Heart left ventricle (tissue), 16 donors: ENCODE data around the gene SUSD5. TPM values are rescaled to one million over a fixed set of nuclear protein-coding genes. Genes with fewer than 3 reads are reported as not detected.

Experiments
- ATAC-seq, 4 donors: fragments of 200-7000 bp; cut with Tn5 transposase; one replicate each; pipeline ENCODE4 v1.9.1; 2020 to 2022; ENCODE audit warnings: moderate library complexity in 4 of 4, mild to moderate bottlenecking in 3 of 4, moderate number of reproducible peaks in 1 of 4
- DNase-seq, 5 donors: peaks; one replicate each; pipeline ENCODE4 v3.0.0-alpha.2; 2020
- H3K27ac ChIP-seq, 12 donors: fragments of 200-600 bp; sonication (generic) in 4 of 12; one replicate each; pipeline versions ENCODE4 v1.5.0 to v1.8.0; 2016 to 2022; ENCODE audit warnings: mild to moderate bottlenecking in 2 of 12
- H3K27me3 ChIP-seq, 9 donors: fragments of 200-600 bp; sonication (generic) in 2 of 9; one replicate each; pipeline versions ENCODE4 v1.5.1 to v1.8.0; 2016 to 2022; ENCODE audit warnings: mild to moderate bottlenecking in 3 of 9
- H3K36me3 ChIP-seq, 9 donors: fragments of 200-600 bp; sonication (generic) in 2 of 9; one replicate each; pipeline versions ENCODE4 v1.5.0 to v1.8.0; 2018 to 2022; ENCODE audit warnings: mild to moderate bottlenecking in 2 of 9
- H3K4me1 ChIP-seq, 12 donors: fragments of 200-600 bp; sonication (generic) in 4 of 12; one replicate each; pipeline versions ENCODE4 v1.5.0 to v1.8.0; 2016 to 2022; ENCODE audit warnings: mild to moderate bottlenecking in 3 of 12
- H3K4me3 ChIP-seq, 12 donors: fragments of 200-600 bp; sonication (generic) in 4 of 12; one replicate each; pipeline versions ENCODE4 v1.5.0 to v1.8.0; 2017 to 2022; ENCODE audit warnings: mild to moderate bottlenecking in 9 of 12, moderate library complexity in 4 of 12
- H3K9me3 ChIP-seq, 12 donors: fragments of 200-600 bp; sonication (generic) in 4 of 12; one replicate each; pipeline versions ENCODE4 v1.5.0 to v1.8.0; 2016 to 2022; ENCODE audit warnings: mild to moderate bottlenecking in 1 of 12
- POLR2A ChIP-seq, 2 donors: fragments of 450-650 bp; IDR thresholded peaks; one replicate each; pipeline ENCODE4 v1.6.1; 2017; ENCODE audit warnings: antibody characterized with exemption in 2 of 2, mild to moderate bottlenecking in 2 of 2, moderate library complexity in 2 of 2
- WGBS, 4 donors: extraction: QIAGEN DNeasy Blood & Tissue Kit in 2 of 4; methylation state at CpG; one replicate each; pipeline versions ENCODE4 v1.1.5 to v1.1.7; 2013 to 2018; 5-methylcytosine and 5-hydroxymethylcytosine counted together
- intact Hi-C, 10 donors: fragments of 100-400 bp; cut with DNase I; formaldehyde crosslinking; loops; one replicate each; pipeline versions ENCODE4 v1.11.1 to v1.14.2; 2022
- polyA plus RNA-seq, 2 donors: library from polyadenylated mRNA; stranded (reverse); fragments of 200-250 nt; gene quantifications; one replicate each; pipeline ENCODE4 v1.2.3, GENCODE V29; 2013
- total RNA-seq, 9 donors: library from RNA; depleted of rRNA in 2 of 9; stranded (reverse); fragments of >200 nt in 2 of 9; fragmentation: NEBNext Ultra II Directional in 3 of 9; extraction: Animal tissue kit (Norgen Biotek cat#: 25700) in 3 of 9; gene quantifications; one replicate each; pipeline versions ENCODE4 v1.1.0 to v1.2.4, GENCODE V29; 2016 to 2023
- TF ChIP-seq, protein P1 (sequence below), 12 donors: fragments of 200-600 bp; sonication (generic) in 4 of 12; IDR thresholded peaks; one replicate each; pipeline versions ENCODE4 v1.5.0 to v1.8.0; 2018 to 2022; ENCODE audit warnings: antibody characterized with exemption in 12 of 12, mild to moderate bottlenecking in 5 of 12
- donor health status: ischemic (EF 13 %, LVEDD 7.1; RV severe dilation, severe dysfunction).
- donor health status: healthy with polysubstance abuse.
- donor health status: DM: no; HTN: yes; CAD: no.
- donor health status: DM: no; HTN: no; CAD: no.
- donor health status: ischemic (EF 25% LVEDD 6.9; RV normal size, moderate dysfunction).
- donor health status: ischemic (EF 25% LVEDD 5.7; RV mildly dilated, moderate dysfunction).
- donor health status: healthy.
- donor health status: DM: yes; HTN: yes; CAD: no.
- donor health status: ischemic (EF 35%, LVEDD 5.7; RV mildly dilated, moderate dysfunction).
- donor health status: nonischemic (EF 11% LVEDD 7.7; RV severe dilation, severe dysfunction).
- donor health status: DM: yes; HTN: yes; CAD: no.
- donor health status: PGD.
- donor health status: ischemic (EF 29% LVEDD 5.4; RV normal size, mild dysfunction).
- donor health status: nonischemic (EF 23%, LVEDD 6.1; RV moderate dilation, normal function).

The SUSD5 gene
- total and polyA plus RNA-seq, 11 donors: 0.49 to 20.3 (median 1.1) TPM

DNA sequence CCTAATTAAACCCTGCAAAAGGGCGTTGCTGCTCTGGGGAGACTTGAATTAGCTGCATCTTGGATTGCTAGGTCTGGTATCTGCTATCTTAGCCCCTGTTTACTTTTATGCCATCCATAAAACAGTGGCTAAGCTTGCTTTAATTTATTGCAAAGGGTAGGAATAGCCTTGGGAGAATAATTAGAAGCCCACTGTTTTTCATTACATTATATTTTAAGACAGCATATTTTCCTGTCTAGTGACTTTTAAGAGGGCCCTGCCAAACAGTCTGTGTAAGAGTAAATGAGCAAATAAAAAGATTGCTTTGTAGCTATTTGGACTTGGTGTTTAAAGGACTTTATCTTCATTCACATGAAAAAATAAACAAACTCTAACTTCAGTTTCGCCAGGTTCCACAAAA lies 17.4 kb upstream of the SUSD5 start:
- DNase-seq: no peak
- H3K4me1 ChIP-seq: no peaks in the 10 kb centered on the region
- no peak for ATAC-seq
- H3K27me3 ChIP-seq: no peaks in the 10 kb centered on the region
- no peaks in the 10 kb centered on the region for H3K36me3 ChIP-seq
- H3K9me3 ChIP-seq: peaks cover 0 to 16% (median 0%) of the 10 kb centered on the region in 12 donors
- H3K27ac ChIP-seq: no peak overlapping the region
- WGBS, 4 donors: 76 to 83% (median 80%) methylated on average over 2 of the region's 2 CpGs
- TF ChIP-seq POLR2A (IDR thresholded peaks at IDR 0.05): no peak
- TF ChIP-seq, protein P1, sequence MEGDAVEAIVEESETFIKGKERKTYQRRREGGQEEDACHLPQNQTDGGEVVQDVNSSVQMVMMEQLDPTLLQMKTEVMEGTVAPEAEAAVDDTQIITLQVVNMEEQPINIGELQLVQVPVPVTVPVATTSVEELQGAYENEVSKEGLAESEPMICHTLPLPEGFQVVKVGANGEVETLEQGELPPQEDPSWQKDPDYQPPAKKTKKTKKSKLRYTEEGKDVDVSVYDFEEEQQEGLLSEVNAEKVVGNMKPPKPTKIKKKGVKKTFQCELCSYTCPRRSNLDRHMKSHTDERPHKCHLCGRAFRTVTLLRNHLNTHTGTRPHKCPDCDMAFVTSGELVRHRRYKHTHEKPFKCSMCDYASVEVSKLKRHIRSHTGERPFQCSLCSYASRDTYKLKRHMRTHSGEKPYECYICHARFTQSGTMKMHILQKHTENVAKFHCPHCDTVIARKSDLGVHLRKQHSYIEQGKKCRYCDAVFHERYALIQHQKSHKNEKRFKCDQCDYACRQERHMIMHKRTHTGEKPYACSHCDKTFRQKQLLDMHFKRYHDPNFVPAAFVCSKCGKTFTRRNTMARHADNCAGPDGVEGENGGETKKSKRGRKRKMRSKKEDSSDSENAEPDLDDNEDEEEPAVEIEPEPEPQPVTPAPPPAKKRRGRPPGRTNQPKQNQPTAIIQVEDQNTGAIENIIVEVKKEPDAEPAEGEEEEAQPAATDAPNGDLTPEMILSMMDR (IDR thresholded peaks at IDR 0.05): no peak
- intact Hi-C loops: no loop called here
- H3K4me3 ChIP-seq: no peak overlapping the region

DNA sequence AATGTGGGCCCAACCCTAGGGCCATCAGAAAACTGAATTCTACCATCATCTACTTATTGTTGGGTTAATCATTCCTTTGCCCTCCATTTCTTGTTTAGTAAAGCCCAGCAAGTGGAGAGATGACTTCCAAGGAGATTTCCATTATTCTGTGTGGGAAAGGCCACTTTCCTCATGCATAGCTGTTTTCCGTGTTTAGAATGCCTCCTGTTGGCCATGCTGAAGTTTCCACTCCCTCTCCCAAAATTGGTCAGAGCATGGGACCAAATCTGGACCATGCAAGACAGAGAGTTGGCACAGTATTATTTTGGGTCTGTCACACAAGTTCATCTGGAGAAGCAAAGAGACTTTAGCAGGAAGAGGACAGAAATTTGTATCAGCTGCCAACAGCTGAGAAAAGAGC lies 15.3 kb upstream of the SUSD5 start:
- no peaks in the 10 kb centered on the region for H3K36me3 ChIP-seq
- no peak for DNase-seq
- no peak for ATAC-seq
- H3K9me3 ChIP-seq: peaks cover 0 to 7% (median 0%) of the 10 kb centered on the region in 12 donors
- TF ChIP-seq POLR2A (IDR thresholded peaks at IDR 0.05): no peak
- TF ChIP-seq, protein P1 (IDR thresholded peaks at IDR 0.05): no peak
- H3K4me1 ChIP-seq: no peaks in the 10 kb centered on the region
- H3K27ac ChIP-seq: no peak overlapping the region
- intact Hi-C loops: no loop called here
- no peaks in the 10 kb centered on the region for H3K27me3 ChIP-seq
- no peak overlapping the region for H3K4me3 ChIP-seq
- WGBS, 4 donors: 78 to 88% (median 85%) methylated on average over 1 of the region's 1 CpG

DNA sequence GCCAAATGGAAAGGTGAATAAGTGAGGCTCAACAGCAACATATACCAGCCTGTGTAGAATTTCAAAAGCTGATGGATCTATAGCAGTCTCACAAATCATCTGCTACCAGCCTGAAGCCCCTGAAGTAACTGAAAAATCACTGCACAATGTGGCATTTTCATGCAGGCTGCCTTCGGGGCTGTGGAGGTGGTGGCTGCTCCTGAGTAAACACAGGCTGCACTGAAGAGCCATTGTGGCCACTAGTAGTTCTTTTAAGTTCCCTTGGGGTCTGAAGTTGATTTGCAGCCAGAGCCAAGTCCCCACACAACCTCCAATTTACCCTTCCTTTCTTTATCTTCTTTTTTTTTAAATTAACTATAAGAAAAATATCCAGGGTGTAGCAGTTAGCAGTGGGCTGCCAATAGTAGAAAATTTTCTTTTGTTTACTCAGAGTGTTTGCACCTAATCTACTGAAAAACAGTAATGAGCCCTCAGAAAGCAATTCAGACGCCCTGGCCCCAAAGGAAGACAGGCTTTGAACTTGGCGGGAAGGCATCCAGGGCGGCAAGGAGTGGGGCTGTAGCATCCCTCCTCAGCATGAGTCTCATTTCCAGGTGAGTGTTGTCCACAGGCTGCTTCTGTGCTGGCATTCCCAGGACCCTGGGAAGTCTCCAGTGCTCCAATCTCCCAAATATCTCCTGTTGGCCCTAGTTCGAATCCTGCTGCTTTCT lies 13.3 kb upstream of the SUSD5 start:
- H3K27me3 ChIP-seq: no peaks in the 10 kb centered on the region
- WGBS, 4 donors: 54 to 63% (median 59%) methylated on average over 5 of the region's 5 CpGs

DNA sequence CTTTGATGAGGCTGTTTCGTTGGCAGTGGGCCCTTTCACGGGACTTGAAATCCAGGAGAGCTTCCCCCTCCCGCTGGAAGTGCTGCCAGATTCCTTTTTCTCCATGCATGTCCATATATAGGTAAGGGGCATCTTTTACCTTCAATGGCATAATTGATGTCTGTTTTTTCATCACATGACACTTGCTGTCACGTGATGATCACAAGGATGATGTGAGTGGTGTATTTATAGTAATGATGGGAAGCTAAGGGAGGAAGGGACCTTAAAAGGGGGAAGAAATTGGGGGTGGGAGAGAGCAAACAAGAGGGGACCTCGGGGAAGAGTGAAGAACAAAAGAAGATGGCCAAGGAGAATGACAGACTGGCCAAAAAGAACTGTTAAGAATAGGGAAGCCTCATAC lies 11.3 kb upstream of the SUSD5 start:
- TF ChIP-seq, protein P1 (IDR thresholded peaks at IDR 0.05): no peak
- TF ChIP-seq POLR2A (IDR thresholded peaks at IDR 0.05): no peak
- Histone ChIP-seq H3K27ac (no peak overlapping the region), H3K4me1 (no peaks in the 10 kb centered on the region), H3K27me3 (no peaks in the 10 kb centered on the region), H3K9me3 (no peaks in the 10 kb centered on the region), H3K36me3 (no peaks in the 10 kb centered on the region), H3K4me3 (no peak overlapping the region)
- DNase-seq: no peak
- 50 to 66% (median 55%) methylated on average over 5 of the region's 5 CpGs for WGBS, 4 donors
- no peak for ATAC-seq
- intact Hi-C loops: loop anchor here in 1 of 10 donors (10.0 kb wide), 1 partner anchor 95 kb away; no protein-coding TSS in a partner anchor

More for the DNA sequence above, 13.3 kb upstream of the SUSD5 start:
- no peak for ATAC-seq
- no peak overlapping the region for H3K4me3 ChIP-seq
- DNase-seq: no peak
- TF ChIP-seq, protein P1 (IDR thresholded peaks at IDR 0.05): no peak
- TF ChIP-seq POLR2A (IDR thresholded peaks at IDR 0.05): no peak
- H3K36me3 ChIP-seq: no peaks in the 10 kb centered on the region
- H3K9me3 ChIP-seq: no peaks in the 10 kb centered on the region
- no peak overlapping the region for H3K27ac ChIP-seq
- intact Hi-C loops: no loop called here
- H3K4me1 ChIP-seq: no peaks in the 10 kb centered on the region
